ENCODE measurements around the gene ZNF766.
A peak's percentile ranks its signal among the peaks of the same experiment; 100 is the strongest.

Gene ZNF766

GRCh38 chr19:52269338-52270261 is at the start of gene ZNF766:
Gene ZNF766, plus strand, starts transcription at chr19:52269587. Its CDS starts 27 bp downstream, at chr19:52269614.
- peak; percentile 94 for DNase-seq (ENCODE audit: low read depth)

- no peak for DNase-seq (ENCODE audit: low read depth)
Observed at GRCh38 chr19:52219611-52220010, 49.8 kb upstream of the ZNF766 start.

DNA sequence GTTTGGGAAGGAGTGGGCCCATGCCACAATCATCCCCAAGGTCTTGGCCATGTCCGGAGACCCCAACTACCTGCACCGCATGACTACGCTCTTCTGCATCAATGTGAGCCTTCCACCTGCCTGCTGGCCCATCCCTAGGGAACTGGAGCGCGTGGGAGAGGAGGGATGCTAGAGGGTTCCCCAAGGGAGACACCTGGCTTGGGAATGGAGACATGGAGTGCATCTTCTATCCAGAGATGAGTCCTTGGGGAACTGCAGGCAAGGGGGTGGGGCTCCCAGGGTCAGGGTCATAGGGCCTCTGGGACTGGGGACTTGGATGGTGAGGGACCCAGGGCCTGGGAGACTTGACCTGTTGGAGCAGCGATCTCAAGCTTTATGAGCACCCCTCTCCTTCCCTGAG is 48.4 kb upstream of the ZNF766 start:
- no peak for DNase-seq (ENCODE audit: low read depth)

DNA sequence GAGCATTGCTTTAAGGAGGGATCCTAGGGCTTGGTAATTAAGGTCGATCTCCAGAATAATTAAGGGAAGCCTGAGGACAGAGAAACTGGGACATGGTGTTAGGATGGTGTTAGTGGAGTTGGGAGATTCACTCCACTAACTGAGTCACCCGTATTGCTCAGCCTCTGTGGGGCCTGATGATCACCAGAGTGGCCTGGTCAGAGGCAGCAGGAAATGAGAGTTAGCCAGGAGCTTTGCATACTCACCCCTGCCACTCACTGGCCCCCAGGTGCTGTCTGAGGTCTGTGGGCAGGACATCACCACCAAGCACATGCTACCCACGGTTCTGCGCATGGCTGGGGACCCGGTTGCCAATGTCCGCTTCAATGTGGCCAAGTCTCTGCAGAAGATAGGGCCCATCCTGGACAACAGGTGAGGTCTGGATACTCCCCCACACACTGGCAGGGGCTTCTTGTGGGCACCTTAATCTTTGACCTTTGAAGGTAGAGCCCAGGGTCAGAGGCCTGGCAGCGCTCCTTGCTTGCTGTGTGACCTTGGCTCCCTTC is 47.5 kb upstream of the ZNF766 start:
- DNase-seq (ENCODE audit: low read depth): peak; percentile 79

DNA sequence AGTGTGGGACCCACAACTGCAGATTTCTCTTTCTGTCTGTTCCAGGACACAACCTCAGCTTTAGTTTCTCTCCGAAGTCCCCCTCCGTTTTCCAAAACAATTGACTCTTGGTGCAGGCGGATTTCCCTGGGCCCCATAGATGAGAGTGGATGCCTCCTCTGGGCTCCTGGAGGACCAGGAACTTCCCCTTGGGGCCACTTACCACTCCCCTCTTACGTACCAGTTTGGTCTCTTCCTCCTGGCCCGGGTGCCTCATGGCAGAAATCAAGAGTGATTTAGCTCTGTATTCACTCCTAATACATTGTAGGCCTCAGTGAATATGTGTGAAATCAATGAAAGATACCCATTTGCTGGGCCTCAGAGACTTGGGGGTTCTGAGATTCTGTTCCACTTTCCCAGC is 45.2 kb upstream of the ZNF766 start:
- DNase-seq (ENCODE audit: low read depth): no peak

- no peak for DNase-seq (ENCODE audit: low read depth)
Observed at GRCh38 chr19:52226652-52227051, 42.7 kb upstream of the ZNF766 start.

- DNase-seq (ENCODE audit: low read depth): no peak
Observed at GRCh38 chr19:52227196-52227940, 42.0 kb upstream of the ZNF766 start.

DNA sequence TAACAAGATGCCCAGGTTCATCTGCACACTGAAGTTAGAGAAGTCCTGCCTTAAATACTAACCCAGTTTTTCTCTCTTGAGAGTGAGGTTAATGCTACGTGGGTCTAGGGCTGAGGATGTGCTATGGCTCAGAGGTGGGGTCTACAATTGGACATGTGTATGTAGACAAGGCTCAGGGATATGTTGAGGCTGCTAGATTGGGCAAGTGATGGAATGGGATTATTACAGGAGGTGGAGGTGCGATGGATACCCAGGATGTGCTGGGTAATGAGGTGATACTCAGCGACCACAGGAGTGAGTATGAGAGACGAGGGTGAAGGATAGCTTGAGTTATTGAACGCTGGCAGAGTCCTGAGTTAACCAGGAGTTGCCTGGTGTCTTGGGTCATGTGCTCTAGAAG is 41.4 kb upstream of the ZNF766 start:
- no peak for DNase-seq (ENCODE audit: low read depth)

GRCh38 chr19:52229524-52229923 is 39.9 kb upstream of the ZNF766 start:
- DNase-seq (ENCODE audit: low read depth): no peak

GRCh38 chr19:52230685-52231084 is 38.7 kb upstream of the ZNF766 start:
- no peak for DNase-seq (ENCODE audit: low read depth)

DNA sequence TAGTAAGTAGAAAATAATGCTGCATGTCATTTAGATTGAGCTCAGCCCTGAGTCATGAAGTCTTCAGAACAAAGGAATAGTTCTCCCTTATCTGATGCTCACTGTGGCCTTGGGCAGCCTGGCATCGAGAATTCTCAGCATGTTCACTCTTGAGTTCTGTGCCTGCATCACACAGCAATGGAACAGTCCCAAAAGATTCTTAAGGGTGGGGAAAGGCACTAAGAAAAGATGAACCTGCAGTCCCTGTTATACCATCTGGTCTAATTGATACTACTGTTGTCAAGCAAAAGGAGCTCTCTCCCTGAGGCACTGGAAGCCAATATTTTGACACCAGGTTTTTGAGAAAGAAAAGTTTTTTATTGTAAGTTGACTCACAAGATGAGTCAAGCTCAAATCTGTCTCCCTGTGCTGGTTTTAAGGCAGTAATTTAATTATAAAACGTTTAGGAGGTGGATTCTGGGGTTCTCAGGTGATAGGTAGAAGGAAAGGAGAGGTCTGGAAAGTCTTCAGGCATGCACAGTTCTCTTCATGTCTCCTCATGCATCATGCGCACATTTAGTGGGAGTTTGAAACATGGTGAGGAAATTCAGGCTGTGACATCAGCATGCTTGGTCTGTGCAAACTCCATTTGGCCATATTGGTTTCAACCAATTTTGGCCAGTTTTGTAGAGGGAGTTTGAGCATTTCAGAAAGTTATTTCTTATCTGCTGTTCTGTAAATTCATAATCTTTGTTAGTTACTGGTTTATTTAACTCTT is 38.1 kb upstream of the ZNF766 start:
- DNase-seq (ENCODE audit: low read depth): peak; percentile 48

GRCh38 chr19:52234406-52234805 is 35.0 kb upstream of the ZNF766 start:
- DNase-seq (ENCODE audit: low read depth): no peak

GRCh38 chr19:52237197-52237596 is 32.2 kb upstream of the ZNF766 start:
- DNase-seq (ENCODE audit: low read depth): no peak

GRCh38 chr19:52237771-52238400 is 31.5 kb upstream of the ZNF766 start:
- DNase-seq (ENCODE audit: low read depth): peak; percentile 67

DNA sequence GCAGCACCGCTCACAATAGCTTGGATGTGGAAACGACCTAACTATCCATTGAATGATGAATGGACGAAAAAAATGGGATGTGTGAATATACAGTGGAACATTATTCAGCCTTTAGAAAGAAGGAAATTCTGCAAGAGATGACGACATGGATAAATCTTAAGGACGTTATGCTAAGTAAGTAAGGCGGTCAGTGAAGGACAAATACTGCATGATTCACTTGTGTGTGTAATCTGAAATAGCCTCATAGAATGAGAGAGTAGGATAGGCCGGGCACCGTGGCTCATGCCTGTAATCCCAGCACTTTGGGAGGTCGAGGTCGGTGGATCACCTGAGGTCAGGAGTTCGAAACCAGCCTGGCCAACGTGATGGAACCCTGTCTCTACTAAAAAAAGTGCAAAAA is 25.4 kb upstream of the ZNF766 start:
- DNase-seq (ENCODE audit: low read depth): no peak

- DNase-seq (ENCODE audit: low read depth): peak; percentile 62
Observed at GRCh38 chr19:52248241-52248640, 21.1 kb upstream of the ZNF766 start.

DNA sequence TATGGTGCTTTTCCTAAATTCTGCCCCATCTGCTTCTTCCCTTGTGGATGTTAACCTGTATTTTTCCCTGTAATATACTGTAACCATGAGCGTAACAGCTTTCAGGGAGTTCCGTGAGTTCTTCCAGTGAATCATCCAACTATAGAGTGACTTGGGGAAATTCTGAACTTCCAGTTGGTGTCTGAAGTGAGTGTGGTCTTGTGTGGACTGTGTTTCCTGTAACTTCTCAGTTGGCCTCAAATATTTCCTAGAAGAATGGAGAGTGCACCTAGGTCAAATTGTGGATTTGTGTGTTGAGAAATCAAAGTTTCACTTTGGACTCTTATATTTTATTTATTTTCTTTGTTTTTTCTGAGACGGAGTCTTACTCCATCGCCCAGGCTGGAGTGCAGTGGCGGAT is 11.0 kb upstream of the ZNF766 start:
- no peak for DNase-seq (ENCODE audit: low read depth)

DNA sequence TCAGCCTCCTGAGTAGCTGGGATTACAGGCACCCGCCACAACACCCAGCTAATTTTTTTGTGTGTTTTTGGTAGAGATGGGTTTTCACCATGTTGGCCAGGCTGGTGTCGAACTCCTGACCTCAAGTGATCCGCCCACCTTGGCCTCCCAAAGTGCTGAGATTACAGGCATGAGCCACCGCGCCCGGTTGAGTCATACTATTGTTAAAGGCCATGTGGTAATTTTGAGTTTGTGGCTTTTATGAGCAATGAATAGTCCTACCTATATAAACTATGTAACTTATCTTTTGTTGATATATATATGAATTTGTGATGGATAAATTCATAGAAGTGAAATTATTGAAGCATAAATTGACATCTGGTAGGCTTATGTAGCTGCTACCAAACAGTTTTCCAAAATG is 3.8 kb upstream of the ZNF766 start:
- DNase-seq (ENCODE audit: low read depth): peak; percentile 33

GRCh38 chr19:52270266-52270885 is 989 bp downstream of the ZNF766 start:
- DNase-seq (ENCODE audit: low read depth): peak; percentile 35

- DNase-seq (ENCODE audit: low read depth): no peak
Observed at GRCh38 chr19:52273301-52273700, 3.9 kb downstream of the ZNF766 start.

GRCh38 chr19:52274191-52274590 is 4.8 kb downstream of the ZNF766 start:
- DNase-seq (ENCODE audit: low read depth): no peak
